Measurements from ENCODE around the gene MCMBP.
"Not testable (repeated sequence)": the region's sequence is repeated elsewhere in the genome, so short reads cannot be mapped to it uniquely, and the experiment has no call there.

Gene MCMBP

GRCh38 chr10:119893074-119893473 is 20.4 kb upstream of the MCMBP start:
- no peak for DNase-seq
- Histone ChIP-seq H3K27me3 (ENCODE audit: insufficient read depth, low read depth, severe bottlenecking) (no peaks in the 10 kb centered on the region), H3K9me3 (ENCODE audit: severe bottlenecking) (peaks cover 4% of the 10 kb centered on the region), H3K27ac (peak overlapping the region; percentile 87), H3K36me3 (peaks cover 13% of the 10 kb centered on the region), H3K4me3 (ENCODE audit: low read depth, low read length) (peak overlapping the region; percentile 75)
- no peak for TF ChIP-seq CTCF (IDR thresholded peaks at IDR 0.05; ENCODE audit: low read depth, low read length)

GRCh38 chr10:119892188-119893065 is 19.8 kb upstream of the MCMBP start, which contains the start of gene SEC23IP:
Gene SEC23IP, plus strand, starts transcription at chr10:119892730. Its CDS starts 53 bp downstream, at chr10:119892783.
- Histone ChIP-seq H3K27me3 (ENCODE audit: insufficient read depth, low read depth, severe bottlenecking) (no peaks in the 10 kb centered on the region), H3K27ac (peak within 1 kb of the TSS; percentile 87), H3K9me3 (ENCODE audit: severe bottlenecking) (peaks cover 4% of the 10 kb centered on the region), H3K4me3 (ENCODE audit: low read depth, low read length) (peak within 1 kb of the TSS; percentile 75), H3K36me3 (peaks cover 13% of the 10 kb centered on the region)
- peak; percentile 96 for DNase-seq
- TF ChIP-seq CTCF (IDR thresholded peaks at IDR 0.05; ENCODE audit: low read depth, low read length), result no peak

GRCh38 chr10:119891849-119892187 is 19.2 kb upstream of the MCMBP start:
- not testable (repeated sequence) for DNase-seq; H3K27me3 ChIP-seq (ENCODE audit: insufficient read depth, low read depth, severe bottlenecking); H3K9me3 ChIP-seq (ENCODE audit: severe bottlenecking)
- Histone ChIP-seq H3K36me3 (peaks cover 13% of the 10 kb centered on the region), H3K4me3 (ENCODE audit: low read depth, low read length) (peak overlapping the region; percentile 75), H3K27ac (peak overlapping the region; percentile 87)

- not testable (repeated sequence) for H3K9me3 ChIP-seq (ENCODE audit: severe bottlenecking); H3K27me3 ChIP-seq (ENCODE audit: insufficient read depth, low read depth, severe bottlenecking); H3K27ac ChIP-seq; H3K4me3 ChIP-seq (ENCODE audit: low read depth, low read length); DNase-seq
- peaks cover 11% of the 10 kb centered on the region for H3K36me3 ChIP-seq
Observed at GRCh38 chr10:119890307-119890706, 17.7 kb upstream of the MCMBP start.

GRCh38 chr10:119889201-119889600 is 16.6 kb upstream of the MCMBP start:
- H3K27ac ChIP-seq; H3K9me3 ChIP-seq (ENCODE audit: severe bottlenecking); H3K36me3 ChIP-seq; H3K27me3 ChIP-seq (ENCODE audit: insufficient read depth, low read depth, severe bottlenecking); H3K4me3 ChIP-seq (ENCODE audit: low read depth, low read length); DNase-seq: not testable (repeated sequence)

- not testable (repeated sequence) for H3K27ac ChIP-seq; DNase-seq; H3K27me3 ChIP-seq (ENCODE audit: insufficient read depth, low read depth, severe bottlenecking); H3K9me3 ChIP-seq (ENCODE audit: severe bottlenecking); H3K4me3 ChIP-seq (ENCODE audit: low read depth, low read length); H3K36me3 ChIP-seq
Observed at GRCh38 chr10:119888715-119889114, 16.1 kb upstream of the MCMBP start.

GRCh38 chr10:119886070-119886469 is 13.4 kb upstream of the MCMBP start:
- not testable (repeated sequence) for H3K36me3 ChIP-seq; H3K27ac ChIP-seq; H3K4me3 ChIP-seq (ENCODE audit: low read depth, low read length); H3K9me3 ChIP-seq (ENCODE audit: severe bottlenecking); DNase-seq; H3K27me3 ChIP-seq (ENCODE audit: insufficient read depth, low read depth, severe bottlenecking)

- not testable (repeated sequence) for H3K9me3 ChIP-seq (ENCODE audit: severe bottlenecking); H3K36me3 ChIP-seq; H3K27me3 ChIP-seq (ENCODE audit: insufficient read depth, low read depth, severe bottlenecking); DNase-seq; H3K27ac ChIP-seq; H3K4me3 ChIP-seq (ENCODE audit: low read depth, low read length)
Observed at GRCh38 chr10:119883901-119884611, 11.4 kb upstream of the MCMBP start.

Data from WERI-Rb-1 (cell line).